Sigmoid colon (tissue), 7 donors: Measurements from ENCODE around the gene LIMS1. TPM values are rescaled to one million over a fixed set of nuclear protein-coding genes. Genes with fewer than 3 reads are reported as not detected.

Experiments
- DNase-seq: peaks from one replicate; pipeline ENCODE4 v3.0.0-alpha.2; 2019
- H3K27ac ChIP-seq, 4 donors: fragments of 200-600 bp; sonication (generic); one replicate each; pipeline ENCODE4 v1.5.1; 2016 to 2019; ENCODE audit warnings: mild to moderate bottlenecking in 1 of 4
- H3K27me3 ChIP-seq, 3 donors: fragments of 200-600 bp; sonication (generic); one replicate each; pipeline ENCODE4 v1.5.1; 2019; ENCODE audit warnings: mild to moderate bottlenecking in 1 of 3
- H3K36me3 ChIP-seq, 4 donors: fragments of 200-600 bp; sonication (generic); one replicate each; pipeline ENCODE4 v1.5.1; 2016 to 2019
- H3K4me1 ChIP-seq, 4 donors: fragments of 200-600 bp; sonication (generic); one replicate each; pipeline ENCODE4 v1.5.1; 2017 to 2019
- H3K4me3 ChIP-seq, 4 donors: fragments of 200-600 bp; sonication (generic); one replicate each; pipeline ENCODE4 v1.5.1; 2017 to 2019; ENCODE audit warnings: mild to moderate bottlenecking in 2 of 4, moderate library complexity in 1 of 4
- H3K9me3 ChIP-seq, 4 donors: fragments of 200-600 bp in 3 of 4; sonication (generic) in 3 of 4; one replicate each; pipeline versions ENCODE4 v1.5.1 to v1.6.1; 2013 to 2019
- EP300 ChIP-seq, 4 donors: sonication (generic); formaldehyde crosslinking; IDR thresholded peaks; one replicate each; pipeline ENCODE4 v1.6.1; 2017; ENCODE audit warnings: antibody characterized with exemption in 4 of 4
- POLR2A ChIP-seq, 2 donors: fragments of 450-650 bp; IDR thresholded peaks; one replicate each; pipeline ENCODE4 v1.6.1; 2016; ENCODE audit warnings: antibody characterized with exemption in 2 of 2, mild to moderate bottlenecking in 2 of 2, moderate library complexity in 2 of 2
- POLR2AphosphoS5 ChIP-seq, 4 donors: sonication (generic); formaldehyde crosslinking; IDR thresholded peaks; one replicate each; pipeline ENCODE4 v1.6.1; 2017; ENCODE audit warnings: antibody characterized with exemption in 4 of 4
- WGBS, 2 donors: extraction: QIAGEN DNeasy Blood & Tissue Kit; methylation state at CpG; one replicate each; pipeline ENCODE4 v1.1.7; 2013; 5-methylcytosine and 5-hydroxymethylcytosine counted together
- intact Hi-C: fragments of 100-400 bp; cut with DNase I; formaldehyde crosslinking; loops from one replicate; pipeline ENCODE4 v1.15.1; 2023
- polyA plus RNA-seq, 3 donors: library from polyadenylated mRNA; stranded (reverse); fragments of 200-250 nt; gene quantifications; one replicate each; pipeline ENCODE4 v1.2.3, GENCODE V29; 2013
- total RNA-seq, 4 donors: library from RNA; depleted of rRNA; stranded (reverse); fragments of >200 nt; gene quantifications; one replicate each; pipeline ENCODE4 v1.1.0, GENCODE V29; 2016
- TF ChIP-seq, protein P1 (sequence below), 4 experiments: fragments of 450-650 bp in 3 of 4; fragments of 200-600 bp in 1 of 4; IDR thresholded peaks; one replicate each; pipeline ENCODE4 v1.5.1; 2016 to 2019; ENCODE audit warnings: antibody characterized with exemption in 4 of 4, mild to moderate bottlenecking in 3 of 4, moderate library complexity in 2 of 4
- donor health status: healthy with polysubstance abuse.
- donor health status: Bipolar disorder and iron deficiency.
- donor health status: healthy.

LIMS1 gene
- total and polyA plus RNA-seq, 7 donors: 16.2 to 185 (median 65.3) TPM

DNA sequence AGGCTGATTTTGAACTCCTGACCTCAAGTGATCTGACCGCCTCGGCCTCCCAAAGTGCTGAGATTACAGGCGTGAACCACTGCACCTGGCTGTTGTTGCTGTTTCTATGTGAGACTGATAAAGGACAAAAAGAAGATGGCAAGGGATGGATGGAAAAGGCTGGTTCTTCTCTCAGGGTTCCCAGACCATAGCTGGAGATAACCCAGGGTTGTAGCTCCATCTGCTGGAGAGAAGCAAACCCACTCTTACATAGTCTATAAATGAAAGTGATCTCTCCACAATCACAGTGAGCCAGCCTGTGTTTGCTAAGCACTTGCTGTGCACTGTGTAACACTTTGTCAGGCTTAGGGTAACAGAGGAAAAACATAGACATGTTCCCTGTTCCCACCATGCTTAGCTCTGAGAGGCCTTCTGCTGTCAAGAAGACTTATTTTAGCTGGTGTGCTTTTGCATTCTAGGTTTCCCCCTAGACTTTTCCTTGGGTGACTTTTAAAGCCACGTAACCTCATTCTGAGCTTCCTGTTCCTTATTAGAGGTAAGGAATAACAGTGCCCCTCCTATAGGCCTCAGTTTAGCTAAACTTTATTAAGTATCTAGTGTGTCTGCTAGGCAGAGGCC, 49.7 kb downstream of the LIMS1 start:
- Histone ChIP-seq H3K36me3 (no peaks in the 10 kb centered on the region), H3K27ac (peak overlapping the region in 3 of 4 donors; percentile 36 to 50 (median 49)), H3K4me3 (no peak overlapping the region), H3K4me1 (peaks cover 0 to 78% (median 70%) of the 10 kb centered on the region in 4 donors), H3K27me3 (no peaks in the 10 kb centered on the region), H3K9me3 (no peaks in the 10 kb centered on the region)
- 57 to 58% methylated on average over 4 of the region's 4 CpGs for WGBS, 2 donors
- intact Hi-C loops: loop anchor here (2.0 to 5.0 kb wide), 3 partner anchors 47 to 233 kb away; partner anchors contain the start of gene GCC2
- DNase-seq: peak; percentile 83
- TF ChIP-seq EP300 (IDR thresholded peaks at IDR 0.05) (no peak), POLR2AphosphoS5 (IDR thresholded peaks at IDR 0.05) (peak in 2 of 4 donors; percentile 9 to 26), POLR2A (IDR thresholded peaks at IDR 0.05) (no peak)
- TF ChIP-seq, protein P1, sequence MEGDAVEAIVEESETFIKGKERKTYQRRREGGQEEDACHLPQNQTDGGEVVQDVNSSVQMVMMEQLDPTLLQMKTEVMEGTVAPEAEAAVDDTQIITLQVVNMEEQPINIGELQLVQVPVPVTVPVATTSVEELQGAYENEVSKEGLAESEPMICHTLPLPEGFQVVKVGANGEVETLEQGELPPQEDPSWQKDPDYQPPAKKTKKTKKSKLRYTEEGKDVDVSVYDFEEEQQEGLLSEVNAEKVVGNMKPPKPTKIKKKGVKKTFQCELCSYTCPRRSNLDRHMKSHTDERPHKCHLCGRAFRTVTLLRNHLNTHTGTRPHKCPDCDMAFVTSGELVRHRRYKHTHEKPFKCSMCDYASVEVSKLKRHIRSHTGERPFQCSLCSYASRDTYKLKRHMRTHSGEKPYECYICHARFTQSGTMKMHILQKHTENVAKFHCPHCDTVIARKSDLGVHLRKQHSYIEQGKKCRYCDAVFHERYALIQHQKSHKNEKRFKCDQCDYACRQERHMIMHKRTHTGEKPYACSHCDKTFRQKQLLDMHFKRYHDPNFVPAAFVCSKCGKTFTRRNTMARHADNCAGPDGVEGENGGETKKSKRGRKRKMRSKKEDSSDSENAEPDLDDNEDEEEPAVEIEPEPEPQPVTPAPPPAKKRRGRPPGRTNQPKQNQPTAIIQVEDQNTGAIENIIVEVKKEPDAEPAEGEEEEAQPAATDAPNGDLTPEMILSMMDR (IDR thresholded peaks at IDR 0.05): peak; percentile 51 to 81 (median 78)

DNA sequence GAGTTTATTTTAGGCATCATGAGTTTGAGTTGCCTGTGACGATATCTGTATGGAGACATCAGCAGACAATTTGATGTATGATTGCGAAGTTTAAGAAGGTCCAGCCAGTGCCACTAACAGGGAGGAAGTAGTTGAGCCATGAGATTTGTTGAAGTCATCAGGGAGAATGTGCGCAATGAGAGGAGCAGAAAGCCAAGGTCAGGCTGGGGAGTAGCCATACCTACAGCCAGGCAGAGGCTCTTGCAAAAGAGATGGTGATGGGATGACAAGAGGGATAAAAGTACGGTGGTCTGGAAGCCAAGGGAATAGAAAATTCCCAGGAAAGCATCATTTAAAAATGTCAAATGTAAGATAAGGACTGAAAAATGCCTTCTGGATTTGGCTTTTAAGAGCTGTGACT, 51.2 kb downstream of the LIMS1 start:
- Histone ChIP-seq H3K27me3 (no peaks in the 10 kb centered on the region), H3K4me1 (peaks cover 0 to 78% (median 68%) of the 10 kb centered on the region in 4 donors), H3K27ac (peak overlapping the region in 3 of 4 donors; percentile 70 to 84 (median 77)), H3K9me3 (no peaks in the 10 kb centered on the region), H3K36me3 (no peaks in the 10 kb centered on the region), H3K4me3 (no peak overlapping the region)
- TF ChIP-seq POLR2AphosphoS5 (IDR thresholded peaks at IDR 0.05) (no peak), POLR2A (IDR thresholded peaks at IDR 0.05) (no peak)
- TF ChIP-seq, protein P1 (IDR thresholded peaks at IDR 0.05): no peak
- no peak for DNase-seq
- intact Hi-C loops: loop anchor here (2.0 kb wide), 1 partner anchor 137 kb away; the partner anchor contains the start of gene GCC2
- WGBS, 2 donors: 92 to 94% methylated on average over 4 of the region's 4 CpGs

DNA sequence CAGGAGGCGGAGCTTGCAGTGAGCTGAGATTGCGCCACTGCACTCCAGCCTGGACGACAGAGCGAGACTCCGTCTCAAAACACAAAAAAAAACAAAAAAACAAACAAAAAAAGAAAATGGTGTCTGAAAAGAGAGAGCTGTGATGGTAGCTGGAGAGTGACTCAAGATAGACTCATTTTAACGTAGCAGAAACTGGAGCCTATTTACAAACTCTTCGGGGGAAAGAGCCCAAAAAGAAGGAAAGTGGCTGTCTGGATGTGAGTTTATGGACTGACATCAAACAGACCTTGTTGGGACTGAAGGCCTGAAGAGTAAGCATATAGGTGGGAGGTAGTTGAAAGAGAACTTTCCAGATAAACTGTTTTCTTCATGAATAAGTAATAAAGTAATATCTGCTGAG, 51.8 kb downstream of the LIMS1 start:
- no peaks in the 10 kb centered on the region for H3K36me3 ChIP-seq
- H3K27me3 ChIP-seq: no peaks in the 10 kb centered on the region
- intact Hi-C loops: no loop called here
- H3K4me3 ChIP-seq: no peak overlapping the region
- H3K9me3 ChIP-seq: no peaks in the 10 kb centered on the region
- WGBS, 2 donors: 85 to 96% methylated on average over 7 of the region's 7 CpGs
- no peak for DNase-seq
- H3K4me1 ChIP-seq: peaks cover 0 to 77% (median 67%) of the 10 kb centered on the region in 4 donors
- TF ChIP-seq POLR2A (IDR thresholded peaks at IDR 0.05) (no peak), POLR2AphosphoS5 (IDR thresholded peaks at IDR 0.05) (no peak), EP300 (IDR thresholded peaks at IDR 0.05) (no peak)
- TF ChIP-seq, protein P1 (IDR thresholded peaks at IDR 0.05): no peak
- H3K27ac ChIP-seq: peak overlapping the region; percentile 70 to 84 (median 77)

GRCh38 chr2:108586631-108587030, 52.4 kb downstream of the LIMS1 start:
- peaks cover 0 to 76% (median 64%) of the 10 kb centered on the region in 4 donors for H3K4me1 ChIP-seq
- H3K36me3 ChIP-seq: no peaks in the 10 kb centered on the region
- intact Hi-C loops: no loop called here
- no peak overlapping the region for H3K4me3 ChIP-seq
- TF ChIP-seq POLR2A (IDR thresholded peaks at IDR 0.05) (no peak), EP300 (IDR thresholded peaks at IDR 0.05) (no peak)
- H3K27me3 ChIP-seq: no peaks in the 10 kb centered on the region
- DNase-seq: no peak
- H3K9me3 ChIP-seq: no peaks in the 10 kb centered on the region
- 67% methylated on average over 5 of the region's 5 CpGs for WGBS, 2 donors
- peak overlapping the region; percentile 70 to 84 (median 77) for H3K27ac ChIP-seq

- peaks cover 0 to 82% (median 69%) of the 10 kb centered on the region in 4 donors for H3K4me1 ChIP-seq
- intact Hi-C loops: no loop called here
- H3K27ac ChIP-seq: peak overlapping the region; percentile 70 to 84 (median 77)
- TF ChIP-seq, protein P1 (IDR thresholded peaks at IDR 0.05): no peak
- TF ChIP-seq EP300 (IDR thresholded peaks at IDR 0.05) (no peak), POLR2A (IDR thresholded peaks at IDR 0.05) (no peak), POLR2AphosphoS5 (IDR thresholded peaks at IDR 0.05) (peak in 3 of 4 donors; percentile 16 to 55 (median 21))
- no peaks in the 10 kb centered on the region for H3K27me3 ChIP-seq
- 77 to 79% methylated on average over 6 of the region's 6 CpGs for WGBS, 2 donors
- H3K9me3 ChIP-seq: no peaks in the 10 kb centered on the region
- H3K4me3 ChIP-seq: no peak overlapping the region
- no peaks in the 10 kb centered on the region for H3K36me3 ChIP-seq
- DNase-seq: peak; percentile 76
Measured at GRCh38 chr2:108587621-108588020, 53.4 kb downstream of the LIMS1 start.
